ENCODE data around the gene GCM1.
"Not testable (repeated sequence)": the region's sequence is repeated elsewhere in the genome, so short reads cannot be mapped to it uniquely, and the experiment has no call there.

Gene GCM1

GRCh38 chr6:53171605-53172467 lies 23.2 kb upstream of the GCM1 start:
- FAIRE-seq: peak; percentile 96
- TF ChIP-seq TAF1 (IDR thresholded peaks at IDR 0.05; ENCODE audit: borderline replicate concordance, low read depth, low read length) (no peak), POLR2A (IDR thresholded peaks at IDR 0.05; ENCODE audit: low read depth, low read length) (no peak), POLR2AphosphoS5 (IDR thresholded peaks at IDR 0.05; ENCODE audit: low read depth, low read length) (no peak)
- DNase-seq (ENCODE audit: insufficient read length): peak; percentile 42

DNA sequence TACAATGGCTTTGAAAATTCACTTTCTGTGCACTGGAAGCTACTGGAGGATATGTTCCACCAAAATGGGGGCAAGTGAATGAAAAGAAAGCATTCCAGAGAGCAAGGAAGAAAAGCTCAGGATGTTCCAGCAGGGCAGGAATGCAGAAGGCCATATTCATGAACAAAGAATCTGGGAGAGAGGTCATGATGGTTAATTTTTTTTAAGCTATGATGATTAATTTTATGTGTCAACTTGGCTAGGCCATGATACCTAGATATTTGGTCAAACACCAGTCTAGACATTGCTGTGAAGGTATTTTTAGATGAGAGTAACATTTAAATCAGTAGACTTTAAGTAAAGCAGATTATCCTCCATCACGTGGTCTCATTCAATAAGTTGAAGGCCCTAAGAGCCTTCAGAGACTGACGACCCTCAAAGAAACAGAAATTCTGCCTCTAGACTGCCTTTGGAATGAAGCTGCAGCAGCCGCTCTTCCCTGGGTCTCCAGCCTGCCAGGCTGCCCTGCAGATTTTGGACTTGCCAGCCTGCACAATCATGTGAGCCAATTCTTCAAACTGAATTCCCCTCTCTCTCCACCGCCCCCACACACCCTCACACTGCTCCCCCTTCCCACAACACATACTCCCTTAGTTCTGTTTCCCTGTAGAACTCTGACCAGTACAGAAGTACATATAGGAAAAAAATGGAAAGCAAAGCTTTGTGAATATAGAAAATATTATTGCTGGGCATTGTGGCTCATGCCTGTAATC lies 20.1 kb upstream of the GCM1 start:
- TF ChIP-seq POLR2A (IDR thresholded peaks at IDR 0.05; ENCODE audit: low read depth, low read length) (no peak), TAF1 (IDR thresholded peaks at IDR 0.05; ENCODE audit: borderline replicate concordance, low read depth, low read length) (no peak), POLR2AphosphoS5 (IDR thresholded peaks at IDR 0.05; ENCODE audit: low read depth, low read length) (no peak)
- DNase-seq (ENCODE audit: insufficient read length) (no peak), FAIRE-seq (no peak)

DNA sequence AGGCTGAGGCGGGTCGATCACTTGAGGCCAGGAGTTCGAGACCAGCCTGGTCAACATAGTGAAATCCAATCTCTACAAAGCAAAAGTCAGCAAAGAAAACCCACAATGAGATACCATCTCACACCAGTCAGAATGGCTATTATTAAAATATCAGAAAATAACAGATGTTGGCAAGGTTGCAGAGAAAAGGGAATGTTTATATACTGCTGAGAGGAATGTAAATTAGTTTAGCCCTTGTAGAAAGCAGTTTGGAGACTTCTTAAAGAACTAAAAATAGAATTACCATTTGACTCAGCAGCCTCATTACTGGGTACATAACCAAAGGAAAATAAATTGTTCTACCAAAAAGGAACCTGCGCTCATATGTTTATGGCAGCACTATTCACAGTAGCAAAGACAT lies 16.7 kb upstream of the GCM1 start:
- FAIRE-seq: no peak
- TF ChIP-seq TAF1 (IDR thresholded peaks at IDR 0.05; ENCODE audit: borderline replicate concordance, low read depth, low read length) (no peak), POLR2AphosphoS5 (IDR thresholded peaks at IDR 0.05; ENCODE audit: low read depth, low read length) (no peak), POLR2A (IDR thresholded peaks at IDR 0.05; ENCODE audit: low read depth, low read length) (no peak)
- no peak for DNase-seq (ENCODE audit: insufficient read length)

DNA sequence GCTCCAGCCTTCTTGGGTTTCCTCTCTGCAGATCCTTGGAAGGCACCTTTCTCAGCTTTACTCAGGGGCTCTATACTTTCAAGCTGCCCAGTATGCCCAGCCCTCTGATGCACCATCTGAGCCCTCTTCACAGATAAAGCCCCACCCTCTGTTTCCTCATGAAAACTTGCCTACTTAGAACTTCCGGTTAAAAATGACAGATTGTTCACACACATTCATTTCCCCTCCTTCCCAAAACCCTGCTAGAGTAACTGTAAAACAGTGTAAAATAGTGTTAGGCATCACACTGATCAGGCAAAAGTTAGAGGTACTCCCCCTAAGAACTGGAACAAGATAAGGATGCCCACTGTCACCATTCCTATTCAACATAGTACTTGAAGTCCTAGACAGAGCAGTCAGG lies 14.0 kb upstream of the GCM1 start:
- no peak for TF ChIP-seq POLR2AphosphoS5 (IDR thresholded peaks at IDR 0.05; ENCODE audit: low read depth, low read length)
- TF ChIP-seq TAF1 (IDR thresholded peaks at IDR 0.05; ENCODE audit: borderline replicate concordance, low read depth, low read length): no peak
- TF ChIP-seq POLR2A (IDR thresholded peaks at IDR 0.05; ENCODE audit: low read depth, low read length): no peak
- FAIRE-seq (no peak), DNase-seq (ENCODE audit: insufficient read length) (no peak)

GRCh38 chr6:53161481-53162009 lies 12.9 kb upstream of the GCM1 start:
- no peak for DNase-seq (ENCODE audit: insufficient read length)
- no peak for TF ChIP-seq POLR2A (IDR thresholded peaks at IDR 0.05; ENCODE audit: low read depth, low read length)
- TF ChIP-seq TAF1 (IDR thresholded peaks at IDR 0.05; ENCODE audit: borderline replicate concordance, low read depth, low read length): no peak
- TF ChIP-seq POLR2AphosphoS5 (IDR thresholded peaks at IDR 0.05; ENCODE audit: low read depth, low read length): no peak
- FAIRE-seq: no peak

GRCh38 chr6:53159558-53159957 lies 10.9 kb upstream of the GCM1 start:
- DNase-seq (ENCODE audit: insufficient read length) (no peak), FAIRE-seq (no peak)
- TF ChIP-seq POLR2AphosphoS5 (IDR thresholded peaks at IDR 0.05; ENCODE audit: low read depth, low read length) (no peak), POLR2A (IDR thresholded peaks at IDR 0.05; ENCODE audit: low read depth, low read length) (no peak), TAF1 (IDR thresholded peaks at IDR 0.05; ENCODE audit: borderline replicate concordance, low read depth, low read length) (no peak)

- not testable (repeated sequence) for FAIRE-seq; DNase-seq (ENCODE audit: insufficient read length)
Measured at GRCh38 chr6:53158076-53158475, 9.4 kb upstream of the GCM1 start.

DNA sequence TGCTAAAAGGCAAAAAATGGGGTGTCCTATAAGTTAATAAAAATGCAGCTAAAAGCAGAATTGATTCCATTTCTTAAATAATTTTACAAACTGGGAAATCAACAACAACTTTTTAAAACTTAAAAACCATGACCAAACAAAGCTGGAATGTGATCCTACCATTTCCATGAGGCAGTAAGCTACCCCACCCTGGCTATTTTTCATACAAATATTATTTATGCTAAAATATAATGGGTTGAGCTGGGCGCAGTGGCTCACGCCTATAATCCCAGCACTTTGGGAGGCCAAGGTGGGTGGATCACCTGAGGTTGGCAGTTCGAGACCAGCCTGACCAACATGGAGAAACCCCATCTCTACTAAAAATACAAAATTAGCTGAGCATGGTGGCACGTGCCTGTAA lies 6.6 kb upstream of the GCM1 start:
- FAIRE-seq; DNase-seq (ENCODE audit: insufficient read length): not testable (repeated sequence)

DNA sequence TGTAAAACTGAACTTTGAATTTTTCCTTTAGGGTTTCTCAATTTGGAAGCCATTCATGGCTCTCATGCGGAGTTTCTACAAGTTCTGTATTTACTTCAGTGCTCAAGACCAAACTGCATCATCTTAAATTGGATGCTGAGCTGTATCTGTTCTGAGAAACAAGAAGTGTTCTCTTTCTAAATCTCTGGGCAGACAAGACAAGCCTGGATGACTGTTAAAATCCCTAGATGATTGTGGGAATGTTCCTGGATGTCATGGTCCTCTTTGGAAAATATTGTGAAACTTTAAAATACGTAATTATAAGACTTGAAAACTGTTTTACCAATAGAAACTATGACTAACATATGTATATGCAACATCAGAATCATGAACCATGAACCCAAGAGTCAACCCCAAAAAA lies 6.2 kb upstream of the GCM1 start:
- TF ChIP-seq POLR2AphosphoS5 (IDR thresholded peaks at IDR 0.05; ENCODE audit: low read depth, low read length) (no peak), TAF1 (IDR thresholded peaks at IDR 0.05; ENCODE audit: borderline replicate concordance, low read depth, low read length) (no peak), POLR2A (IDR thresholded peaks at IDR 0.05; ENCODE audit: low read depth, low read length) (no peak)
- no peak for DNase-seq (ENCODE audit: insufficient read length)
- no peak for FAIRE-seq

GRCh38 chr6:53154071-53154470 lies 5.4 kb upstream of the GCM1 start:
- no peak for DNase-seq (ENCODE audit: insufficient read length)
- TF ChIP-seq TAF1 (IDR thresholded peaks at IDR 0.05; ENCODE audit: borderline replicate concordance, low read depth, low read length): no peak
- no peak for TF ChIP-seq POLR2AphosphoS5 (IDR thresholded peaks at IDR 0.05; ENCODE audit: low read depth, low read length)
- TF ChIP-seq POLR2A (IDR thresholded peaks at IDR 0.05; ENCODE audit: low read depth, low read length): no peak
- FAIRE-seq: no peak

DNA sequence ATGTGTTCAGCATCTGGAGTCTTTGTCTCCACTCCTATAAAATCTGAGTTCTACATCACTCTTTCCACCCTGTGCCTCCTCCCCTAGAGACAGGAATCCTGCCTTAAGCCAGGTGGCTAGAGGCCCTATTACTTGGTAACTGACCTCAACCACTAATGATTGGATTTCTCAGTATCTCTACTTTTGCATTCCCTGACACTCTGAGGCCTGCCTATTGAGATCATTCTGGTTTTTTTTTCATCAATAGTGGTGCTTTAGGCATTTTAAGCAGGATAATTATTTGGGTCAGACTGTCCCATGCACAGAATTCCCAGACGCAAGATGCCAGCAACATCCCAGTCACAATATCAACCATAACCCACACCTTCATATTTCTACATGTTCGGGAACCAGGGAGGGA lies 3.9 kb upstream of the GCM1 start:
- DNase-seq (ENCODE audit: insufficient read length): no peak
- no peak for FAIRE-seq
- TF ChIP-seq TAF1 (IDR thresholded peaks at IDR 0.05; ENCODE audit: borderline replicate concordance, low read depth, low read length) (no peak), POLR2A (IDR thresholded peaks at IDR 0.05; ENCODE audit: low read depth, low read length) (no peak), POLR2AphosphoS5 (IDR thresholded peaks at IDR 0.05; ENCODE audit: low read depth, low read length) (no peak)

DNA sequence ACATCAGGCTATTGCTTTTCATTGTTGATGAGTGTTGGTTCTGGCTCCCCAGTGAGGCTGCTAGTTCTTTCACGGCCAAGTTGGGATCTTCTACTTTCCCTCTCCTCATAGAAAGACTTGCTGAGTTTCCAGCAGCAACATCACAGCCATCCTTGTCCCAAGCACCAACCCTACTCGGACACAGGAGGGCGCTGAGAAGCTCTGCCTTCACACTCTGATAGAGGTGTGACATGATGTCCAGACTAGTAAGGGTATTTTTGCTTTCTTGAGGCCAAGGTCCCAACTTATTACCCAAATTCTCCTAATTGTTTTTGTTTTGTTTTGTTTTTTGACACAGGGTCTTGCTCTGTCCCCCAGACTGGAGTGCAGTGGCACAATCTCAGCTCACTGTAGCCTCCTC lies 3.0 kb upstream of the GCM1 start:
- no peak for TF ChIP-seq TAF1 (IDR thresholded peaks at IDR 0.05; ENCODE audit: borderline replicate concordance, low read depth, low read length)
- TF ChIP-seq POLR2AphosphoS5 (IDR thresholded peaks at IDR 0.05; ENCODE audit: low read depth, low read length): no peak
- no peak for TF ChIP-seq POLR2A (IDR thresholded peaks at IDR 0.05; ENCODE audit: low read depth, low read length)
- DNase-seq (ENCODE audit: insufficient read length) (no peak), FAIRE-seq (no peak)

Measured in GM12892 (cell line).